GM19468 (cell line): Measurements from ENCODE around the gene IL17RD.

ENCODE experiments used
- ATAC-seq: cut with Tn5 transposase; IDR thresholded peaks from one replicate; pipeline ENCODE4 v1.9.1; 2021; ENCODE audit warnings: mild to moderate bottlenecking, moderate library complexity, moderate number of reproducible peaks; ENCODE audit not compliant: unreplicated experiment; ENCODE audit errors: extremely low read depth

Gene IL17RD

DNA sequence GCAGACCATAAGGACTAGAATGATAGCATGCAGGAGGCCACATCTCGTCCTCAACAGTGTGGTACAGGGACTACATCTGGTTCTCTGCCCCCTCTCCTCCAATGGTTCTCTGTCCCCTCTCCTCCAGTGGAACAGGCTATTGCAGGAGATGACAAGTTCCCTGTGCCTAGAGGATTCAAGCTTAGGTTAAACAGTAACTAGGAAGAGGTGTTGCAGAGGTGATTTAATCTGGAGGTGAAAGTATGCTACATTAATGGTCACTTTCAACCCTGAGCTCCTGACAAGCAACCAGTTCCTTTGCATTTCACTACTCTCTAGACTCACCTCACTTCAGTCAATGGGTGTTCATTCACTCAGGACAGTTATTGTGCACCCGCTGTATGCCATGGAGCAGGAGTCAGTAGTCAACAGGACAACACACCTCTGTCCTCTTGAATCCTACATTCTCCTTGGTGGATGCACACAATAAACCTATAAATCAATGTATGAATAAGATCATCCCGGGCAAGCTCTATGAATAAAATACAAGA, 88.7 kb downstream of the IL17RD start:
- no peak for ATAC-seq

DNA sequence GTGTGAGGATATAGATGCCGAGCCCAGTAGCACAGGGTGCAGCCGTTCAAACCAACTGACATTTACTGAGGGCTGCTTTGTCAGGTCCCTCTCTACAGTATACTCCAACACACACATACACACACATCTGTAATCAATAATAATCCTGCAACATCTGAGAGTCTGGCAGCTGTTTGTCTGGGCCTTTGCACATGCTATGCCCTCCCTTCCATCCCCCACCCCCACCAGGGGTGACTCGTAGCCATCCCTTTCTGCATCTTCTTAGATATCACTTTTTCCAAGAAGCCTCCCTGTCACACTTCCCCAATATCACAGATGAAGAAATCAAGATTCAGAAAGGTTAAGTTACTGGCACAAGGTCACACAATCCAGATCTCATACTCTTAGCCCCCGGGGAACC, 91.0 kb downstream of the IL17RD start:
- no peak for ATAC-seq

DNA sequence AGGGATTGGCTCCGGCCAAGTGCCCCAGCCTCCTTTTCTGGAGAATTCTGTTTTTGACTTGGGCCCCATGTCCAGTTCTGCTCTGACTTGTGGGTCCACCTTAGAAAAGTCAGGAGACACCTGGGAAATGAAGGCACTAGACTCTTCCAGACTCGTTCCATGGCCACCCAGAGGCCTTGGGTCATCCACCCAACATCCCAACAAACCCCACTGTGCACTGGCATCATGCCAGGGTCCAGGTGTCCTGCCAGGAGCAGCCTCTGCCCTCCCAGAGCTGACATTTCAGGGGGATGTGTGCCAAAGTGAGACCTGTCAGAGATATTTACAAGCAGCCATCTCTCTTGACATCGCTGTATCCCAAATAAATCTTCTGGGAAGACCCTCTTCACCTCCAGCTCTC, 91.5 kb downstream of the IL17RD start:
- ATAC-seq = no peak

DNA sequence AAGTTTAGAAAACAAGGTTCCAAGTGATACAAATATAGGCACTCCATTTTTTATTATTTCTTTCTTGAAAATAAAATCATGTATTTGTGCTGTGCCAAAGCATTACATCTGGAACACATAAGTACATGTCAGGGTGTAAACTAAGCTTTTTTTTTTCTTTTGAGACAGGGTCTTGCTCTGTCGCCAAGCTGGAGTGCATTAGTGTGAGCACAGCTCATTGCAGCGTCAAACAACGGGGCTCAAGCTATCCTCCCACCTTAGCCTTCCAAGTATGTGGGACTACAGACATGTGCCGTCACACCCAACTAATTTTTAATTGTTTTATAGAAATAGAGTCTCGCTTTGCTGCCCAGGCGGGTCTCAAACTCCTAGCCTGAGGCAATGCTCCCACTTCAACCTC, 95.7 kb downstream of the IL17RD start:
- no peak for ATAC-seq

DNA sequence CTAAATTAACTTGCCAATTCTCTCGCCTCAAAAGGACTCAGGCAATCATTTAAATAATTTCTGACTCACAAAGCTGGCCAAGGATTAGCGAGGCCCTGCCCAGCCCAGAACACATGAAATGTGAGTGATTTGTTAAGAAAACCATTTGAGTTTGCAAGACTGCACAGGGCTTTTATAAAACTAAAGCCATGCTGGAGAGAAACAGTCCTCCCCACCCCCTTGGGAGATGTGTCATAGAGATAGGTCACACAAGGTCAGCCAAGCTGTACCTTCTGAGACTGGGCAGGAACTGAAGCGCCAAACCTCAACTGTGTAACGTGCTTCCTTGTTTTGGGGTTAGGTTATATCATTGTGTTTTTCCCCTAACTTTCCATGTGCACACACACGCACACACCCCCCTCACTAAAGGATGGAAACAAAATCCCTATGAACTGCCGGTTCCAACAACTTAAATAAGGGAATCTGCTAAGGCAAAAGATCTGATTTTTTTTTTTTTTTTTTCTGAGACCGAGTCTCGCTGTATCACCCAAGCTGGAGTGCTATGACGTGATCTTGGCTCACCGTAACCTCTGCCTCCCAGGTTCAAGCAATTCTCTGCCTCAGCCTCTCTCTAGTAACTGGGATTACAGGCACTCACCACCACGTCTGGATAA, 96.6 kb downstream of the IL17RD start:
- ATAC-seq = peak; percentile 75

DNA sequence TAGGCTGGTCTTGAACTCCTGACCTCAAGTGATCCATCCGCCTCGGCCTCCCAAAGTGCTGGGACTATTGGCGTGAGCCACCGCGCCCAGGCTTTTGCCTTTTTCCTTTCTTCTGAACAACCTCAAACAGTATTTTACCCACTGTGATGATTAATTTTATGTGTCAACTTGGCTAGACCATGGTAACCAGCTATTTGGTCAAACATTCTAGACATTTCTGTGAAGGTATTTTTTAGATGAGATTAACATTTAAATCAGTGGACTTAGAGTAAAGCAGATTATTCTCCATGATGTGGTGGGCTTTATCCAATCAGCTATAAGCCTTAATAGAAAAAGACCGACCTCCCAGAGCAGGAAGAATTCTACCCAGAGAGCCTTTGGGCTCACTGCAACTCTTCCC, 98.7 kb downstream of the IL17RD start:
- ATAC-seq = no peak

DNA sequence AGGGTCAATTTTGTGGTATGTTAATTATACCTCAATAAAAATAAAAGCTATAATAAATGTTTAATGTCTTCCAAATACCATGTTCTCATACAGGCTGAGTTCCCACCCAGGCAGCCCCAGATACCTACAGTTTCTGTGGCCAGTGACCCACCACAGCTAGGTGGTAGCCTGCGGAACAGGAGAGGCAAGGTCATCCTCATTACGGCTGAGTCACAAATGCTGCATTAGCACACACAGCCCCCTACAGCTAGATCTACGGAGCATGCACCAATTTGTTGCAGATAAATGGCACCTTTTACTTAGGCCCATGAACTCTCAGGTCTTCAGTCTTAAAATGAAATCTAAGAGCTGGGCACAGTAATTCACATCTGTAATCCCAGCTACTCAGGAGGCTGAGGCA, 99.6 kb downstream of the IL17RD start:
- no peak for ATAC-seq

DNA sequence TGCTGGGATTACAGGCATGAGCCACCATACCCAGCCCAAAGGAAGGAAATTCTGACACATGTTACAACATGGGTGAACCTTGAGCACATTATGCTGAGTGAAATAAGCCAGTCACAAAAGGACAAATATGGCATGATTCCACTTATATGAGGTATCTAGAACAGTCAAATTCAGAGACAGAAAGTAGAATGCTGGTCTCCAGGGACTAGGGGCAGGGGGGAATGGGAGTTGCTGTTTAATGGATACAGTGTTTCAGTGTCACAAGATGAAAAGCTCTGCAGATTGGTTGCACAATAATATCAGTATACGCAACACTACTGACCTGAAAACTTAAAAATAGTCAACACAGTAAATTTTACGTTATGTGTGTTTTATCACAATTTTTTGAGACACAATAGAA, 100.6 kb downstream of the IL17RD start:
- no peak for ATAC-seq

DNA sequence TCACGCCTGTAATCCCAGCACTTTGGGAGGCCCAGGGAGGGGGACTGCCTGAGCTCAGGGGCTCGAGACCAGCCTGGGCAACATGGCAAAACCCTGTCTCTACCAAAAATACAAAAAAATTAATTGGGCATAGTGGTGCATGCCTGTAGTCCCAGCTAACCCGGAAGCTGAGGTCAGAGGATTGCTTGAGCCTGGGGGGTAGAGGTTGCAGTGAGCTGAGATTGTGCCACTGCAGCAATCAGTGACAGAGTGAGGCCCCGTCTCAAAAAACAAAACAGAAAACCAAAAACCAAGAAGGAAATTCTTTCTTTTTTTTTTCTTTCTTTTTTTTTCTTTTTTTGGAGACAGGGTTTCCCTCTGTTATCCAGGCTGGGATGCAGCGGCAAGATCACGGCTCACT, 101.2 kb downstream of the IL17RD start:
- no peak for ATAC-seq

DNA sequence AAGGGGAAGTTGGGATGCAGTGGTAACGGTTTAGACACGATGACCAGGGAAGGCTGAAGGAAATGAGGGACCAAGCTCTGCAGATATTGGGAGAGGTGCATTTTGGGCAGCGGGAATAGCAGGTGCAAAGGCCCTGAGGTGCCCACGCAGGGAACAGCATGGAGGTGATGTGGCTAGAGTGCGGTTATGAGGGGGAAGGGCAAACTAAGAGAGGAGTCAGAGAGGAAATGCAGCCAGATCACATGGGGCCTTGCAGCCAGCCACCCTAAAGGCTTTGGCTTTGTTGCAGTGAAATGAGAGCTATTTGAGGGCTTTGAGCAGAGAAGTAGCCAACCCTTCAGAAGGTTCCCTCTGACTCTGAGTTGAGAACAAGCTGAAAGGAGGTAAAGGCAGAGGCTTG, 102.1 kb downstream of the IL17RD start:
- ATAC-seq = no peak

DNA sequence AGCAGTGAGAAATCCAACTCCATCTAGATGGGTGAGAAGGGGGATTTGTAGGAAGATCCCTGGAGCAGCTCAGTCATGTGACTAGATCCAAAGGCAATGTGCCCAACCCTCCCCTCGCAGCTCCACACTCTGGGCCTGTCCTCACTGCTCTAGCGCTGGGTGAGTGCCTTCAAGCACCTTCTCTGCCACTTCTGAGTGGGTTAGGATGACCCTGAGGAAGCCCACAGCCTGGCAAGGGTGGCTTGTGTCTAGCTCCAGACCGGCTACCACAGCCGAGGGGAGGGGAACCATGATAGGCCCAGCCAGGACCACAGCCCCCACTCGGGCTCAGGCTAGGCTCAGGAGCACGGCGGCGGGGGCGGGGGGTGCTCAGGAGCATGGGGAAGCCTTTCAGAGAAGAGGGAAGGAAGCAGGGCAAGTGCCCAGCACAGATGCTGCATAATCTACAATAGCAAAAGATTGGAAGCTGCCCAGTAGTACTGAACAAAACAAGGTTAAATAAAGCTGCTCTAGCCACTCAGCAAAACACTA, 103.0 kb downstream of the IL17RD start:
- ATAC-seq = no peak

DNA sequence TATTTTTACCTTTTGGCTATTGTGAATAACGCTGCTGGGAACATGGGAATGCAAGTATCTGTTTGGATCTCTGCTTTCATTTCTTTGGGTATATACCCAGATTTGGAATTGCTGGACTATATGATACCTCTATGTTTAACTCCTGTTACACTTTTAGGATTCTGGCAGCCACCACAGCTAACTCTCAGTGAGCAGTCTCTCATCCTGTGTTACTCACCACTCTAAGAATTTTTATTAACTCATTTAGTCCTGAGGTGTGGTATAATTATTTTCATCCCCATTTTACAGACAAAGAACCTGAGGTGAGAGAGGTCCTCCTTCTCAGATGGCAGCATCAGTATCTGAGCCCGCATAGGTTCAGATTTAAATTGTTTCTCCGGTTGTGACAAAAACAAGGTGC, 103.6 kb downstream of the IL17RD start:
- ATAC-seq = no peak

DNA sequence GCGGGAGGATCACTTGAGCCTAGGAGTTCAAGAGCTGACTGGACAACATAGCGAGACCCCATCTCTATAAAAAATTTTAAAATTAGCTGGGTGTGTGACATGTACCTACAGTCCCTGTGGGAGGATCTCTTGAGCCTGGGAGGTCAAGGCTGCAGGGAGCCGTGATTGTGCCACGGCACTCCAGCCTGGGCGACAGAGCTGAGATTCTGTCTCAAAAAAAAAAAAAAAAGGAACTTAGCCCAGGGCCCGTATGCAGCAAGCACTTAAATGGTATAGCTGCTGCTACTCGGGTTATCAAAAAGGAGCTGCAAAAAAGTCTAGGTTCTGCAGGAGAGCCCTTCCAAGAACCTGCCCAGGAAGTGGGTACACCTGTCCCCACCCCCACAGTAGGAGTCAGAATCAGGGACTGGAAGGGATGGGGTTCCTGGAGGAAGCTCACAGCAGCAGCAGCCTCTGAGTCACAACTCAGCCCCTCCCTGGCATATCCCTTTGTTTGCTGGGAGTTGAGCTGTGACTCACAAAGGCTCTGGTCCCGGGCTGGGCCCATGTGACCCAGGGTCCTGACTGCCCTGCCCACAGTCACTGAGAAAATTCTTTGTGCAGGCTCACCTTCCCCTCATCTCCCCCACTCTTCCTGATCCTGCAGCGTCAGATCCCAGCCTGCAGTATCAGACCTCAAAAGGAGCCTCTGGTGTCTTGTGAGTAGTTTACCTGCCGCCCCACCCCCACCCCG, 104.9 kb downstream of the IL17RD start, which contains the start of gene SPATA12:
Gene SPATA12 (plus strand): TSS at position 576 of the 733 bp plus-strand sequence. CDS start 13,031 bp downstream, outside the sequence.
- no peak for ATAC-seq

DNA sequence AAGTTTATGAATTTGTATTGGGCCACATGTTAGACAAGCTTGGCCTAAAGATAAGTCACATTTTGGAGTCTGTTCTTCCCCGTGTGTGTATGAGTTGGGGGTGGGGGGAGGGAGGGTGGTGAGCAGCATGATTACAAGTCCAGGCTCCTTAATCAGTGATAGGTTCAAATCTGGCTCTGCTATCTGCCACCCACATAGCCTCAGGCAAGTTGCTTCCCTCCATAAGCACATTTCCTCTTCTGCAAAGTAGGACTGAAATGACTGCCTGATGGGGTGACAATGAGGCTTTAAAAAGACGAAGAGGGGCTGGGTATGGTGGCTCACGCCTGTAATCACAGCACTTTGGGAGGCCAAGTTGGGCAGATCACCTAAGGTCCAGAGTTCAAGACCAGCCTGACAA, 105.7 kb downstream of the IL17RD start:
- no peak for ATAC-seq

DNA sequence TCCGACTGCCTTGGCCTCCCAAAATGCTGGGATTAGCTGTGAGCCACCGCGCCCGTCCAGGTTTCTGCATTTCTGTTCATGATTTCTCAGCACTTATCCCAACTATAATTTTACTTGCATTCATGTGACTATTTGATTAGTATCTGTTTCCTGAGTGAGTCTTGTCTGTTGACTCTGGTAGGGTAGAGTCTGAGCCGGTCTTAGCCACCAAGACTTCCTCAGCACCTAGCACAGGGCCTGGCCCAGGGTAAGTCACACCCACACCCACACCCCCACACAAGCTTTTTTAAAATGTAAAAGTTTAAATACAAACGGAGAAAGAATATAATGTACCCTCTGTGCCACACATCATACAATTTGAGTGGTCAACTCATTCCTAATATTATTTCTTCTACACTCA, 107.8 kb downstream of the IL17RD start:
- ATAC-seq = no peak

DNA sequence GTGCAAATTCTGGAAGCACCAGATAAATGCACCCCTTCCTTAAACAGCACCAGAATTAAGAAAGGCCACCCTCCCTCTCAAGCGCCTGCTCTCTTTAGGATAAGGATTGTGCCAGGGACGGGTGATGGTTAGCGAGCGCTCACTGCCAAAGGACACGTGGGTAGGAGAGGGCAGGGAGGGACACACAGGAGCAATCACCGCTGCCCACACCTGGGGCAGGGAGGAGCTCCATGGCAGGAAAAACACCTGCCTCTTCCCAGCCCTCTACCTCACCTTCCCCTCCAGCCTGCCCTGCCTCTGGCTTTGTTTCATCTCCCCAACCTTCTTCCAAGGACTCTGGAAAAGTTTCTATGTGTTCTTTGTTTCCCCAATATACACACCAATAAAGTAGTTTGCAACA, 112.0 kb downstream of the IL17RD start:
- ATAC-seq = no peak

DNA sequence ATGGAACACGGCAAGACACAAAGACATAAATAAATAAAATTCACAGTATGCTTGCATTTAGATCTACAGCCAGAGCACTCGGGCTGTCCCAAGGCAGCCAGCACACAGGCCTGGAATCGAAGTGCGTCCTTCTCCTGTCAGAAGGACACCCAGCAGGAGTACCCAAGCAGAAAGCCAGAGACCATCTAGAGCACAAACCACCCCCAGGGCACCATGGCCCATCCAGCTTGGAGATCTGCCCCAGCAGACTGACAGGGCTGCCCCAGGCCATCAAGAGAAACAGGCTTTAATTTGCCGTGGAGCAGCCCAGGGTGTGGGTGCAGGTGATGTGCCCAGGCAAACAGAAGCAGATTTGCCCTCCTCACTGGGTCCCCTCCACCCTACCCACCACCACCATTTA, 112.5 kb downstream of the IL17RD start:
- no peak for ATAC-seq

DNA sequence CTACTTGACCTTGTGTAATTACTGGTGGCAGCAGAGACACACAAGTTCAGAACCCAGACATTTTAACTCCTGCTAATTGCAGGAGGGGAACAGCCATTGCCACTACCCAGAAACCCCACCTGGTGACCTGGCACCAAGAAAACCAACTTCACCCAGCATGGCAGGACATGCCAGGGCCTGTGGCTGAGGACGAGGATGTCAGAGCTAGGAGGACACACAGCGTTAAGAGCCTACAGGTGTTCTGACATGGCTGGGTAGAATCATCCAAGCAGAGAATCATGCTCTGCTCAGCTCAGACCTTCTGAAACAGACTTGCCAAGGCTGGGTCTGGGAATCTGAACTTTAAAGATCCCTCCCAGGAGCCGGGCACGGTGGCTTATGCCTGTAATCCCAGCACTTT, 116.4 kb downstream of the IL17RD start:
- ATAC-seq = no peak

DNA sequence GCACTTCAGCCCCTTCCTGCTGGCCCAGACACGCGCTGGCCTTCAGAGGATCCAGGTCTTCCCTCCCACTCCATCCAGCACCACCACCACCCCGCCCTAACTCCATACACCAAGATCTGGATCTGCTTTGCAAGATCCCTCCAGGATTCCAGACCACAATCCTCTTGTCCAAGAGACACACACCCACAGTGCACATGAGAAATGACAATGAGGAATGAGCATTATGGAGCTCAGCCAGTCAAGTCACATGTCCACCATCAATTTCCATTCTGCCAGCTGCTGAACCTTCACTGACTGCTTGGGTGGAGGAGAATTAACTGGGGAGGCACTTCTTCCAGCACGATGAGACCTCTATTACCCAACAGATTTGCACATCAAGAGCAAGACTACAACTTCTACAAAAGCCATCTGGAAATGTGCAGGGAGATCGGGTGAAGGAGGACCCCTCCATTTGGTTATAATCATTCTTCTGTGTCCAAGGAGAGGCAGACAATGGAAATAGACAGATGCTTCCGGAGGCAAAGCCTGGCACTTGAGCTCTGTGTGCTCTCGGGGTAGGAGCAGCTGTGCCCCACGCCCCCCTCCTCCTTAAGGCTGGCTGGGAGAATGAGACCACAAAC, 117.0 kb downstream of the IL17RD start:
- no peak for ATAC-seq

DNA sequence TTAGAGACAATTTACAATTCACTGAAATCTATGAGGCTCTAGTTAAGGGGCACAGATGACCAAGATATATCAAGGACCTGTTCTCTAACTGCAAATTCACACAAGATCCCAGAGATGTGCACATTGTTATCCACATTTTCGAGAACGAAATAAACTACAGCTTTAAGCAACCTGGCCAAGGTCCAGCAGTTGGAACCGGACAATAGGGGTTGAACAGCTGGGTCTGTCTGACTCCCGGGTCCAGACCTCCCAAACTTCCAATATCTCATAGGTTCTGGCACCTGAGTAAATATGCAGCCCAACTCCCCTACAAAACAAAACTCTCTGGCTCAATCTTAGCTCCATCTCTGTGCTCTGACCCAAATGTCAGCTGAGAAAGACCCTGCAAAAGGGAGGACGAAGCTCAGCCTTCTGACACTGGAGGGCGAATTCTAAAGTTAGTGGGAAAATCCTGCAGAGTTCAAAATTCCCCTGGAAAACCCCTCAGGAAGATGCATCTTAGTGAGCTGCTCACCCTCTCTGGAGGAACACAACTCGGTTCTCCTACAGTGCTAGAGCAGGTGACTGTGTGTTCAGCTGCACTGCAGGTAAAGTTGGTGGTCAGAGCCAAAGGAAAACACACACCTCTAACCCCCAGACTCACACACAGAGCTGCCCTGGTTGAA, 118.9 kb downstream of the IL17RD start:
- no peak for ATAC-seq

DNA sequence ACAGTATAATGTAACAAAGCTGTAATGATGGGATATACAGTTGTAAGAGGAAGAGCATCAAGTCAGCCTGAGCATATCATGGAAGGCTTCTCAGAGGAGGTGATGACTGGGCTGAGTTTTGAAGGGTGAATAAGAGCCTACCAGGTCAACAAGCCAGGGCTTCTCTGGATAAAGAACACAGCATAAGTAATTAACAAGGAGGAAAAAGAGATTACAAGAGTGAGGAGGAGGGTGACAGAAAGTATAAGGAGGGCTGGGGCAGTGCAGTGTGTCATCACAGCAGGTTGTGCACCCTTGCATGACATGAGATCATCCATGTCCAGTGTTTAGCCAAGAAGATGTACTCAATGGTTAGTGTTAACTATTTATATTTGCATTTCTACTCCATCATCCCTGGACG, 121.6 kb downstream of the IL17RD start:
- no peak for ATAC-seq
